ENCODE data around the gene TNPO3.

Gene TNPO3

DNA sequence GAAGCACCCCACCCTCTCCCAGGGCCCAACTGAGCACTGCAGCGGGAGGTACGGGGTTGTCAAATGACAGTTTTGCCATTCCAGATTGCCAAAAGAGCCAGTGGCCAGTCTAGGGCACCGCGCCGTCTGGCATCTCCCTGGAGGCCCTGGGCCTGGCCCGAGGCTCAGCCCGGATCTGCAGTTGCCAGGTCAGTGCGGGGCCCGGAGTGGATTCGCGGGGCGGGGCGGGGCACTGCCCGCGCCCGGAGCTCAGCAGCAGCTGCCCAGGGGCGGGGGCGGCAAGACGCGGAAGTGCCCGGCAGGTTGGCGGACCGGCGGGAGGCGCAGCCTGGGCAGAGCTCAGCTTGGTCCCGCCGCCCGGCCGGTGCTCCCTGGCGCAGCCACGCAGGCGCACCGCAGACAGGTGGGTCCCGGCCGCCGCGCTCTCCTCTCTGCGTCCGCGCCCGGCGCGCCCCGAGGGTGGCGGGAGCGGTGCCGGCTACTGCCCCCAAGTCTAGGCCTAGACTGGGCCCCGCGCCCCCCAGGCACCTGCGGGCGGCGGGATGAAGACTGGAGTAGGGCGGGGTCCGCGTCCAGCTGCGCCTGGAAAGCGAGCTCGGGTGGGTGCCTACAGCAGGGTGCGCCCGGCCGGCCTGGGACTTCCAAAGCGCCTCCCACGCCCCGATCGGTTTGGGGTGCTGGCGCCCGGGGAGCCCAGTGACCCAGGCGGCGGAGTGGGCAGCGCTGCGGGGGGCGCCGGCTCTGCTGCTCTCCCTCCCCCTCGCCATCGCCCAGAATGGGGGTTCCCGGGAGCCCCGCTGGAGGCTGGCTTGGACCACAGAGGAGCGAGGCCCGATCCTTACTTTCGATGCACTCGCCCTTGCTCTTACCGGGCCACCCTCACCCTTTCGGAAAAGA, 117.0 kb downstream of the TNPO3 start, which contains the start of gene IRF5:
Gene IRF5, plus strand, starts transcription at position 281 of the 897 bp plus-strand sequence. CDS start 4,155 bp downstream, outside the sequence.
- TF ChIP-seq, protein P1, sequence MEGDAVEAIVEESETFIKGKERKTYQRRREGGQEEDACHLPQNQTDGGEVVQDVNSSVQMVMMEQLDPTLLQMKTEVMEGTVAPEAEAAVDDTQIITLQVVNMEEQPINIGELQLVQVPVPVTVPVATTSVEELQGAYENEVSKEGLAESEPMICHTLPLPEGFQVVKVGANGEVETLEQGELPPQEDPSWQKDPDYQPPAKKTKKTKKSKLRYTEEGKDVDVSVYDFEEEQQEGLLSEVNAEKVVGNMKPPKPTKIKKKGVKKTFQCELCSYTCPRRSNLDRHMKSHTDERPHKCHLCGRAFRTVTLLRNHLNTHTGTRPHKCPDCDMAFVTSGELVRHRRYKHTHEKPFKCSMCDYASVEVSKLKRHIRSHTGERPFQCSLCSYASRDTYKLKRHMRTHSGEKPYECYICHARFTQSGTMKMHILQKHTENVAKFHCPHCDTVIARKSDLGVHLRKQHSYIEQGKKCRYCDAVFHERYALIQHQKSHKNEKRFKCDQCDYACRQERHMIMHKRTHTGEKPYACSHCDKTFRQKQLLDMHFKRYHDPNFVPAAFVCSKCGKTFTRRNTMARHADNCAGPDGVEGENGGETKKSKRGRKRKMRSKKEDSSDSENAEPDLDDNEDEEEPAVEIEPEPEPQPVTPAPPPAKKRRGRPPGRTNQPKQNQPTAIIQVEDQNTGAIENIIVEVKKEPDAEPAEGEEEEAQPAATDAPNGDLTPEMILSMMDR (IDR thresholded peaks at IDR 0.05; ENCODE audit: insufficient read depth, low read length, missing control alignments): no peak
- no peak for DNase-seq (ENCODE audit: low read depth, low spot score)
- peak within 1 kb of the TSS; percentile 40 for H3K4me3 ChIP-seq (ENCODE audit: low read depth, low read length)
- ChIA-PET CTCF (no interaction called here), POLR2A (no interaction called here)

DNA sequence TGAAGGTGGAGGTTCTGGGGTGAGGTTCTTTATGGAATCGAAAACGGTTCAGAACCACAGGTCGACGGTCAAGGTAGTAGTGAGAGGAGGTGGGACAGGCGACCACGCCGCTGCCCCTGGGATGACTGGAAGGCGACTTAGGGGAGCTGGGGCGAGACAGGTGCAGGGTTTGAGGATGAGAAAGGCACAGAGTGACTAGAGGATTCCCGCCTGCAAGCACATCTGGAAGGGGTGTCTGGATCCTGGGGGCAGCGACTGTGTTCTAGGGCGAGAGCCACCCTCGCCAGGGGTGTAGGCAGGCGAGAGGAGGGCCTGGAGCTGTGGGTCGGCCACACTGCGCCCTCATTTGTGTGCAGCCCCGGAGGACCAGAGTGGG, 117.7 kb downstream of the TNPO3 start:
- no peak overlapping the region for H3K4me3 ChIP-seq (ENCODE audit: low read depth, low read length)
- CTCF ChIA-PET: no interaction called here
- POLR2A ChIA-PET: no interaction called here
- TF ChIP-seq, protein P1 (IDR thresholded peaks at IDR 0.05; ENCODE audit: insufficient read depth, low read length, missing control alignments): no peak
- DNase-seq (ENCODE audit: low read depth, low spot score): no peak

DNA sequence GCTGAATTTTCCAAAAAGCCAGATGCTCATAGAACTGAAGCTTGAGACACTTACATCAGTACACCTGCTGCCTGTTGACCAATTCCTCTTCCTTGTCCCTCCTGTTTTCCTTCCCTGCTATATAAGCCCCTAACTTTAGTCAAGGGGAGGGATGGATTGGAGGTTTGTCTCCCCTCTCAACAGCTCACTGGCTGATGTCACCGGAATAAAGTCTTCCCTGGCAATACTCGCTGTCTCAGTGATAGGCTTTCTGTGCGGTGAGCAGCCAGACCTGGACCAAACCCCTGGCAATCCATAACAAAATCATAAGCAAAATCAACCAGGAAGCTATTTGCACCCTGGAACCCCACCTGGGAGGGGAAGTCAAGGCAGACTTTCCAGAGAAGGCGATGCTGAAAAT, 118.1 kb downstream of the TNPO3 start:
- DNase-seq (ENCODE audit: low read depth, low spot score): no peak
- ChIA-PET CTCF (no interaction called here), POLR2A (no interaction called here)
- TF ChIP-seq, protein P1 (IDR thresholded peaks at IDR 0.05; ENCODE audit: insufficient read depth, low read length, missing control alignments): no peak
- H3K4me3 ChIP-seq (ENCODE audit: low read depth, low read length): no peak overlapping the region

DNA sequence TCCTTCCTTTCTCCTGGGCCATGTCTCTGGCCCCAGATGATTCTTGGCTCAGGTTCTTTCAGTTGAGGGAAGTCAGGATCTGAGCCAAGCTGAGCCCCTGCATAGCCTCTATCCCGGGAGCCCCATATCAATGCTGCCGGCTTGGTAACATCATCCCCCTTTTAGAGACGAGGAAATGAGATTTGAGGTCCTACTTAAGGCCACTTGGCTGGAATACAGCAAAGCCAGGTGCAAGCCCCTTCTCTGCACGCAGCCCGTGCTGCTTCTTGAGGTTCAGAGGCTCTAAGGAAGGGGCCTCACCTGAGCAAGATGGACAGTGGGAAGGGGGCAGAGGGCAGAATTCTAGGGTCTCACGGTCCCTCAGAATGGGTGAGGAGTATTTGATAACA, 119.6 kb downstream of the TNPO3 start:
- DNase-seq (ENCODE audit: low read depth, low spot score): no peak
- TF ChIP-seq, protein P1 (IDR thresholded peaks at IDR 0.05; ENCODE audit: insufficient read depth, low read length, missing control alignments): no peak
- H3K4me3 ChIP-seq (ENCODE audit: low read depth, low read length): no peak overlapping the region
- ChIA-PET POLR2A (no interaction called here), CTCF (no interaction called here)

DNA sequence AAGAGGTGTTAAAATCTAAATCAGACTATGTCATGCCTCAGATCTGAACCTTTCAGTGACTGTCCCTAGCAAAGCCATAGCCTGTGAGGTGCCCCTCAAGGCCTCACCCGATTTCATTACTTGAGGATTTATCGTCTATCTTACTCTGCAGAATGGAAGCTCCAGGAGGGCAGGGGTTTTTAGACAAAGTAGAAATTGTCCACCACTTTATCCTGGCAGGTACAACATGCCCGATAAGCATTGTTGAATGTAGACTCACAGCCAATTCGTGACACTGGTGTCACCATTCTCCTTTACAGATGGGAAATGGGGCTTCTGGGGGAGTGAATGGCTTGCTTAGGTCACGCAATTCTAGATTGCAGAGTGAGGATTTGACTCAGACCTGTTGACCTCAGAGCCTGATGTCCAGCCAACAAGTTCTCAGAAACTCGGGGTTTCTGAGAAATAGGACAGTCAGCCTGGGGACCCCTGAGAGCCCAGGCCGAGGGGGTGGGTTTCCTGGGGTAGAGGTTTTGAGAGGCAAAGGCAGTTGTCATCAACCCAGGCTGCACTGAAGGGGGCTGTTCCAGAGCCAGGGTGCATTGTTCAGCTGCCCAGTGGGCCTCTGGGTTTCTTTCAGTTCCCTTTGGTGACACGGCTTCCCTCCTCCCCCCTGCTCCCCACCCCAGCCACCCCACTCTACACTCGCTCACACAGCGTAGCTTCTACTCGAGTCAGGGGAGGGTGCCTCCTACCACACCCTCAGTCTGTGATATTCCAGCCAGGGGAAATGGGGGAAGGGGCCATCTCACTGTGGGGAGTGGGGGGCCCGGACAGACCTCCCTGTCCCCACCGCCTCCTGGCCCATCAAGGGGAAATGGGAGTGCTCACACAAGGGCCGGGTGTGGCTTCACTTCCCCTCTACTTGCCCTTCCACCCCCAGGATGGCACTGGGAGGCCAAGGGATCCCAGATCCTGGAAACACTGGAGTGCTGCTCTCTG, 120.3 kb downstream of the TNPO3 start:
- H3K4me3 ChIP-seq (ENCODE audit: low read depth, low read length): no peak overlapping the region
- ChIA-PET CTCF (no interaction called here), POLR2A (no interaction called here)
- TF ChIP-seq, protein P1 (IDR thresholded peaks at IDR 0.05; ENCODE audit: insufficient read depth, low read length, missing control alignments): no peak
- no peak for DNase-seq (ENCODE audit: low read depth, low spot score)

Data from AG04449 (cell line).